ENCODE data around the gene NBEA.
A peak's percentile ranks its signal among the peaks of the same experiment; 100 is the strongest.

The NBEA gene

GRCh38 chr13:35162420-35162819, 220.3 kb downstream of the NBEA start:
- TF ChIP-seq CTCF (IDR thresholded peaks at IDR 0.05; ENCODE audit: insufficient read depth, low read depth, low read length, missing control alignments), result no peak
- DNase-seq (ENCODE audit: low read depth), result no peak
- no peak overlapping the region for H3K4me3 ChIP-seq (ENCODE audit: low read length)

- no peak for DNase-seq (ENCODE audit: low read depth)
- TF ChIP-seq CTCF (IDR thresholded peaks at IDR 0.05; ENCODE audit: insufficient read depth, low read depth, low read length, missing control alignments), result no peak
- no peak overlapping the region for H3K4me3 ChIP-seq (ENCODE audit: low read length)
Measured at GRCh38 chr13:35163674-35164073, 221.6 kb downstream of the NBEA start.

- peak; percentile 62 for TF ChIP-seq CTCF (IDR thresholded peaks at IDR 0.05; ENCODE audit: insufficient read depth, low read depth, low read length, missing control alignments)
- DNase-seq (ENCODE audit: low read depth), result peak; percentile 41
- no peak overlapping the region for H3K4me3 ChIP-seq (ENCODE audit: low read length)
Measured at GRCh38 chr13:35164324-35164932, 222.4 kb downstream of the NBEA start.

- no peak for TF ChIP-seq CTCF (IDR thresholded peaks at IDR 0.05; ENCODE audit: insufficient read depth, low read depth, low read length, missing control alignments)
- no peak overlapping the region for H3K4me3 ChIP-seq (ENCODE audit: low read length)
Measured at GRCh38 chr13:35165205-35165604, 223.1 kb downstream of the NBEA start.

GRCh38 chr13:35179494-35179893, 237.4 kb downstream of the NBEA start:
- no peak overlapping the region for H3K4me3 ChIP-seq (ENCODE audit: low read length)
- DNase-seq (ENCODE audit: low read depth), result no peak
- no peak for TF ChIP-seq CTCF (IDR thresholded peaks at IDR 0.05; ENCODE audit: insufficient read depth, low read depth, low read length, missing control alignments)

More at GRCh38 chr13:35165205-35165604, 223.1 kb downstream of the NBEA start:
- no peak for DNase-seq (ENCODE audit: low read depth)

- TF ChIP-seq CTCF (IDR thresholded peaks at IDR 0.05; ENCODE audit: insufficient read depth, low read depth, low read length, missing control alignments), result no peak
- no peak overlapping the region for H3K4me3 ChIP-seq (ENCODE audit: low read length)
- no peak for DNase-seq (ENCODE audit: low read depth)
Measured at GRCh38 chr13:35179920-35180663, 238.0 kb downstream of the NBEA start.

Data from epithelial cell of esophagus (primary cell).